Calu3 (cell line): Measurements from ENCODE around the gene SLIT3. TPM values are rescaled to one million over a fixed set of nuclear protein-coding genes. Genes with fewer than 3 reads are reported as not detected.
"Not testable (repeated sequence)": the region's sequence is repeated elsewhere in the genome, so short reads cannot be mapped to it uniquely, and the experiment has no call there.

ENCODE experiments used
- BruUV-seq: library from RNA; stranded (reverse); fragments of 400-500 nt; replicated peaks from 2 replicates; lab custom pipeline; 2021; lab: Mats Ljungman, UMichigan
- CTCF ChIA-PET: fragments of 300-600 bp; sonication (Branson Sonifier 250); formaldehyde crosslinking; loops from one replicate; lab custom pipeline; 2022; ENCODE audit warnings: antibody characterized with exemption; lab: Charles Lee
- DNase-seq: peaks from one replicate; pipeline ENCODE4 v3.0.0; 2022
- H3K27ac Mint-ChIP-seq: one replicate; pipeline ENCODE4 v1.8.0; 2022; ENCODE audit warnings: mixed read lengths; ENCODE audit not compliant: unreplicated experiment
- H3K27me3 Mint-ChIP-seq: one replicate; pipeline ENCODE4 v1.8.0; 2022; ENCODE audit warnings: mixed read lengths; ENCODE audit not compliant: unreplicated experiment
- H3K36me3 Mint-ChIP-seq: one replicate; pipeline ENCODE4 v1.8.0; 2022; ENCODE audit warnings: mild to moderate bottlenecking, moderate library complexity, mixed read lengths; ENCODE audit not compliant: insufficient read depth, unreplicated experiment
- H3K4me1 Mint-ChIP-seq: one replicate; pipeline ENCODE4 v1.8.0; 2022; ENCODE audit warnings: mild to moderate bottlenecking, low read depth, mixed read lengths; ENCODE audit not compliant: unreplicated experiment
- H3K4me3 Mint-ChIP-seq: one replicate; pipeline ENCODE4 v1.8.0; 2022; ENCODE audit warnings: mild to moderate bottlenecking, low read depth, moderate library complexity, mixed read lengths; ENCODE audit not compliant: unreplicated experiment
- H3K9me3 Mint-ChIP-seq: one replicate; pipeline ENCODE4 v1.8.0; 2022; ENCODE audit warnings: low read depth, mixed read lengths; ENCODE audit not compliant: unreplicated experiment
- intact Hi-C: fragments of 100-400 bp; cut with micrococcal nuclease; formaldehyde crosslinking; loops from one replicate; pipeline ENCODE4 v1.10.0; 2022; ENCODE audit not compliant: unreplicated experiment
- total RNA-seq: library from RNA; stranded (reverse); gene quantifications from 2 replicates; pipeline ENCODE4 v1.2.3, GENCODE V29; 2022
- TF ChIP-seq, protein P1 (sequence below): fragments of 200-600 bp; IDR thresholded peaks from one replicate; pipeline ENCODE4 v1.8.0; 2022; ENCODE audit warnings: antibody characterized with exemption; ENCODE audit not compliant: unreplicated experiment

Gene SLIT3
- total RNA-seq, 1 experiment from 2014 or later: not detected

DNA sequence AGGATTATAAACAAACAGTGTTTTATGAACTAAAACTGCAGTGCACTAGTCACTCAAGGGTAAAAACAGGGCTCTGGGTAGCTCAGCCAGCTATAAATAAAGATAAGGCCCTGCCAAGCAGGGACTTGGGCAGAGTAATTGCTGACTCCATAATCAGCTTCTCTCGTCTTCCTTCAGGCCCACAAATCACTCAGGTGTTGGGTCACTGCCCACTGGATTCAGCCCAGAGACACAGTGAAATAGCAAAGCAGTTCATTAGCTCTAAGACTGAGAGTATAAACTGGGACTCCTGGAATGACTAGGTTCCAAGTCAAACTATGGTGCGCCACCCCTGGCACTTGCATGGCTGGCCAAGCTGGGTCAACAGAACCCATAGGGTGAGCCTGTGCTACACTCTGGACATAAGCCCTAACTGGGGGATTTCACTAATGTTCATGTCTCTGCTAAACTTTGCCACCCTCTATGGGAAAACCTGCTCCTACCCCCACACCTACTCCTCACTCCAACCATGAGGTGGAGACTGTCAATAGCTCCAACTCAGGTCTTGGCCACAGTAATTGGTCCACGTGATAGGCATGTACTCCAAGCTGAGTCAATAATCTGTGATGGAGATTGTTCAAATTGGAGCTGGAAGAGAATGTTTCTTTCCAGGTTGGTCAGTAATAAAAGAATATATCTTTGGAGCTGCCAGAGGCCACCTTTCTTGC is 158.5 kb downstream of the SLIT3 start:
- CTCF ChIA-PET: no interaction called here
- TF ChIP-seq, protein P1, sequence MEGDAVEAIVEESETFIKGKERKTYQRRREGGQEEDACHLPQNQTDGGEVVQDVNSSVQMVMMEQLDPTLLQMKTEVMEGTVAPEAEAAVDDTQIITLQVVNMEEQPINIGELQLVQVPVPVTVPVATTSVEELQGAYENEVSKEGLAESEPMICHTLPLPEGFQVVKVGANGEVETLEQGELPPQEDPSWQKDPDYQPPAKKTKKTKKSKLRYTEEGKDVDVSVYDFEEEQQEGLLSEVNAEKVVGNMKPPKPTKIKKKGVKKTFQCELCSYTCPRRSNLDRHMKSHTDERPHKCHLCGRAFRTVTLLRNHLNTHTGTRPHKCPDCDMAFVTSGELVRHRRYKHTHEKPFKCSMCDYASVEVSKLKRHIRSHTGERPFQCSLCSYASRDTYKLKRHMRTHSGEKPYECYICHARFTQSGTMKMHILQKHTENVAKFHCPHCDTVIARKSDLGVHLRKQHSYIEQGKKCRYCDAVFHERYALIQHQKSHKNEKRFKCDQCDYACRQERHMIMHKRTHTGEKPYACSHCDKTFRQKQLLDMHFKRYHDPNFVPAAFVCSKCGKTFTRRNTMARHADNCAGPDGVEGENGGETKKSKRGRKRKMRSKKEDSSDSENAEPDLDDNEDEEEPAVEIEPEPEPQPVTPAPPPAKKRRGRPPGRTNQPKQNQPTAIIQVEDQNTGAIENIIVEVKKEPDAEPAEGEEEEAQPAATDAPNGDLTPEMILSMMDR: no peak
- Mint-ChIP-seq H3K27ac (no peak overlapping the region), H3K4me1 (peaks cover 9% of the 10 kb centered on the region), H3K4me3 (no peak overlapping the region), H3K36me3 (no peaks in the 10 kb centered on the region), H3K9me3 (peaks cover 12% of the 10 kb centered on the region), H3K27me3 (peaks cover 16% of the 10 kb centered on the region)
- DNase-seq: no peak
- intact Hi-C loops: no loop called here
- BruUV-seq: no TSS peak

DNA sequence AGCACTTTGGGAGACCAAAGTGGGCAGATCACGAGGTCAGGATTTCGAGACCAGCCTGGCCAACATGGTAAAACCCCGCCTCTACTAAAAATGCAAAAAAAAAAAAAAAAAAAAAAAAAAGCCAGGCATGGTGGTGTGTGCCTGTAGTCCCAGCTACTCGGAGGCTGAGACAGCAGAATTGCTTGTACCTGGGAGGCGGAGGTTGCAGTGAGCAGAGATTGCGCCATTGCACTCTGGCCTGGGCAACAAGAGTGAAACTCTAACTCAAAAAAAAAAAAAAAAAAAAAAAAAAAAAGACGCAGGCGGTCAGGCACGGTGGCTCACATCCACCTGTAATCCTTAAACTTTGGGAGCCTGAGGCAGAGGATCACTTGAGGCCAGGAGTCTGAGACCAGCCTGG is 160.7 kb downstream of the SLIT3 start:
- DNase-seq, BruUV-seq, H3K36me3 Mint-ChIP-seq, CTCF ChIA-PET, H3K4me3 Mint-ChIP-seq, H3K27ac Mint-ChIP-seq, H3K4me1 Mint-ChIP-seq, intact Hi-C loops: not testable (repeated sequence)
- H3K27me3 Mint-ChIP-seq: peaks cover 16% of the 10 kb centered on the region
- H3K9me3 Mint-ChIP-seq: peaks cover 11% of the 10 kb centered on the region

DNA sequence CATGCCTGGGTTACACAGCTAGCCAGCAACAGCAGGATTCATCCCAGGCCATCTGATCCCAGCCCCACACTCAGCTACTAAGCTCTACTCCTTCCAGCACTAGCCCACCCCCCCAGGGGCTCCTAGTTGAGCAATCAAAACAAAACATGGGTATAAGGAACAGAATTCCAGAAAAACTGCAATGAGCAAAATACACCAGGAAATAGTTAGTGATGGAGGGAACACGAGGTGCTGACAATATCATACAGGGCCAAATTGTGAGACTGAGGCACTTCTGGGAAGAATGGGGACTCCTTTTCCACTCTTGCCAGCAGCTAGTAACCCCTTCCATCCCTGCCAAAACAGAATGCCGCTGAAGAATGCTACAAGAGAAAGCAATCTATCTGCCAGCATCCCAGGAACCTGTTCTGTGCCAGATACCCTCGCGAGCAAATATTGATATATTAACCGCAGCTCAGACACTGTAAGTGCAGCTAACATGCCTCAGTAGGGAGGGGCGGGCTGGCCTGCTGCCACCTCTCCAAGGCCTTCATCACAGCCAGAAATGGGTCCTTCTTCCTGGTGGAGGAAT is 161.4 kb downstream of the SLIT3 start:
- TF ChIP-seq, protein P1: no peak
- CTCF ChIA-PET: no interaction called here
- H3K4me1 Mint-ChIP-seq: peaks cover 9% of the 10 kb centered on the region
- peaks cover 12% of the 10 kb centered on the region for H3K27me3 Mint-ChIP-seq
- H3K36me3 Mint-ChIP-seq: no peaks in the 10 kb centered on the region
- no TSS peak for BruUV-seq
- peak; percentile 89 for DNase-seq
- H3K27ac Mint-ChIP-seq: no peak overlapping the region
- intact Hi-C loops: loop anchor here (10.0 kb wide), 1 partner anchor 445 kb away; the partner anchor contains the start of gene SPDL1
- H3K9me3 Mint-ChIP-seq: peaks cover 11% of the 10 kb centered on the region
- H3K4me3 Mint-ChIP-seq: no peak overlapping the region

GRCh38 chr5:169133531-169133930 is 167.4 kb downstream of the SLIT3 start:
- DNase-seq: no peak
- Mint-ChIP-seq H3K9me3 (peaks cover 3% of the 10 kb centered on the region), H3K27me3 (peaks cover 10% of the 10 kb centered on the region), H3K36me3 (no peaks in the 10 kb centered on the region), H3K27ac (no peak overlapping the region), H3K4me3 (no peak overlapping the region), H3K4me1 (no peaks in the 10 kb centered on the region)
- TF ChIP-seq, protein P1: no peak
- BruUV-seq: no TSS peak
- intact Hi-C loops: loop anchor here (10.0 kb wide), 1 partner anchor 451 kb away; the partner anchor contains the start of gene SPDL1
- CTCF ChIA-PET: interaction anchor here (0.6 kb wide), 1 partner anchor 757 kb away, joined by 4 read pairs; no protein-coding TSS in a partner anchor

DNA sequence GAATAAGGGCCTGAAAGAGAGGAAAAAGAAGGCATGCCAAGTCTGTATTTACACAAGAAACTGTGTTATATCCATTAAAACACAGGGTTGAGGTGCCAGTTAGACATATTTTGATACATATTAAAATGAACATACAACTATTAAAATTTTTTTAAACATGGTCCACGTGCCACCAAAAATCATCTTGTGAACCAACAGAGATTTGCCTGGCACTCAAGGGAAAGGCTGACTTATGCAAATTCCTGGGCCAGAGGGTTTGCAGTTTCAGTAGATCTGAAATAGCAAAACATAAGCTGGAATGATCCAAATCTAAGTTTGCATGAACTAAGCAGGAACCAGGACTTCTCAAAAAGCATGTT is 168.7 kb downstream of the SLIT3 start:
- H3K9me3 Mint-ChIP-seq: peaks cover 2% of the 10 kb centered on the region
- CTCF ChIA-PET: no interaction called here
- intact Hi-C loops: loop anchor here (10.0 kb wide), 1 partner anchor 453 kb away; the partner anchor contains the start of gene SPDL1
- no peak for DNase-seq
- H3K27ac Mint-ChIP-seq: no peak overlapping the region
- no peak overlapping the region for H3K4me3 Mint-ChIP-seq
- BruUV-seq: no TSS peak
- TF ChIP-seq, protein P1: no peak
- H3K4me1 Mint-ChIP-seq: no peaks in the 10 kb centered on the region
- H3K36me3 Mint-ChIP-seq: no peaks in the 10 kb centered on the region
- H3K27me3 Mint-ChIP-seq: peaks cover 10% of the 10 kb centered on the region
